ENCODE measurements around the gene MAP4.

DNA sequence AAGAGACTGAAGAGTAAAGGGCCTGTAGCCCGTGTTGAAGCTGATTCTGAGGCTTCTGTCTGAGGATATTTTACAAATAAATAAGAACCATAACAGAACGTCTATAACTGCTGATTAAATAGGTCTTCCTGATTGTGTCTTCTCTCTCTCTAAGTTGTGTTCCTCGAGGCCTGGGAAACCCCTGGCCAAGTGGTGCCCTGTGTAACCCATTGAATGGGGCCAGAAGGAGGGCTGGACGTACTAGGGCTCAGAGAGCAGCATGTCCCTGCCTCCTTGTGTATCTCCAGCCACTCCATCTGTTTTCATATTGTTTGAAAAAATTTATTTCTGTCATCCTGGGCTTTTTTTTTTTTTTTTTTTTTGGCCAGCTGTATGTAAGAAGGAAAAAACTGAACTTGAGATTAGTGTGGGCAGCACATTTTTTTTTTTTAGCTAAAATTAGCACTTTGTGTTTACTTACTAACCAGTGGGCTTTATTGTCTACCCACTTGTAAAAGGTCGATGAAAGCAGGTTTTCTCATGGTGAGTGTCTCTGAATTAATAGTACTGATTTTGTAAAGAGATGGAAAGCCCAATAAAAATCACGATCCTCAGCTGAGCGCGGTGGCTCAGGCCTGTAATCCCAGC, 202.6 kb downstream of the MAP4 start:
- TF ChIP-seq RAD21 (IDR thresholded peaks at IDR 0.05; ENCODE audit: low read depth) (no peak), REST (IDR thresholded peaks at IDR 0.05; ENCODE audit: low read depth) (no peak), YY1 (IDR thresholded peaks at IDR 0.05; ENCODE audit: low read depth) (no peak), TCF12 (IDR thresholded peaks at IDR 0.05; ENCODE audit: low read depth) (no peak), TAF1 (IDR thresholded peaks at IDR 0.05; ENCODE audit: low read depth) (no peak), EP300 (IDR thresholded peaks at IDR 0.05; ENCODE audit: borderline replicate concordance) (no peak), USF1 (IDR thresholded peaks at IDR 0.05) (no peak), CREB1 (IDR thresholded peaks at IDR 0.05; ENCODE audit: low read depth) (no peak), EGR1 (IDR thresholded peaks at IDR 0.05) (no peak), NFIC (IDR thresholded peaks at IDR 0.05) (no peak), TEAD4 (IDR thresholded peaks at IDR 0.05) (no peak), ZBTB7A (IDR thresholded peaks at IDR 0.05; ENCODE audit: low read depth) (no peak), FOXM1 (IDR thresholded peaks at IDR 0.05; ENCODE audit: borderline replicate concordance, low read depth) (no peak)
- TF ChIP-seq, protein P1, sequence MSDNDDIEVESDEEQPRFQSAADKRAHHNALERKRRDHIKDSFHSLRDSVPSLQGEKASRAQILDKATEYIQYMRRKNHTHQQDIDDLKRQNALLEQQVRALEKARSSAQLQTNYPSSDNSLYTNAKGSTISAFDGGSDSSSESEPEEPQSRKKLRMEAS (IDR thresholded peaks at IDR 0.05): no peak

Data from Ishikawa (cell line).